Stomach (tissue), 9 donors: ENCODE data around the gene MAP3K5. TPM values are rescaled to one million over a fixed set of nuclear protein-coding genes. Genes with fewer than 3 reads are reported as not detected.

Source experiments
- DNase-seq, 2 donors: peaks; one replicate each; pipeline versions ENCODE4 v3.0.0 to v3.0.0-alpha.2; 2013 to 2019
- H3K27ac ChIP-seq, 5 donors: fragments of 200-600 bp in 4 of 5; sonication (generic) in 4 of 5; one replicate each; pipeline ENCODE4 v1.5.1; 2013 to 2019; ENCODE audit warnings: mild to moderate bottlenecking in 1 of 5, moderate library complexity in 1 of 5
- H3K27me3 ChIP-seq, 3 donors: fragments of 200-600 bp; sonication (generic); one replicate each; pipeline ENCODE4 v1.5.1; 2017 to 2019; ENCODE audit warnings: mixed run types in 1 of 3
- H3K36me3 ChIP-seq, 4 donors: fragments of 200-600 bp; sonication (generic); 1 replicate in 3 of 4; 2 replicates in 1 of 4; pipeline ENCODE4 v1.5.1; 2016 to 2019
- H3K4me1 ChIP-seq, 4 donors: fragments of 200-600 bp; sonication (generic); one replicate each; pipeline ENCODE4 v1.5.1; 2016 to 2019
- H3K4me3 ChIP-seq, 4 donors: fragments of 200-600 bp; sonication (generic) in 3 of 4; one replicate each; pipeline ENCODE4 v1.5.1; 2016 to 2019; ENCODE audit warnings: mild to moderate bottlenecking in 1 of 4
- H3K9me3 ChIP-seq, 4 donors: fragments of 200-600 bp; sonication (generic); one replicate each; pipeline ENCODE4 v1.5.1; 2016 to 2019
- EP300 ChIP-seq: sonication (generic); formaldehyde crosslinking; IDR thresholded peaks from one replicate; pipeline ENCODE4 v1.6.1; 2017; ENCODE audit warnings: antibody characterized with exemption
- POLR2A ChIP-seq, 4 donors: fragments of 450-650 bp; IDR thresholded peaks; one replicate each; pipeline ENCODE4 v1.6.1; 2016; ENCODE audit warnings: antibody characterized with exemption in 4 of 4, control low read depth in 2 of 4, mild to moderate bottlenecking in 1 of 4, moderate library complexity in 1 of 4
- POLR2AphosphoS5 ChIP-seq, 3 donors: sonication (generic); formaldehyde crosslinking; IDR thresholded peaks; one replicate each; pipeline ENCODE4 v1.6.1; 2016; ENCODE audit warnings: antibody characterized with exemption in 3 of 3
- WGBS, 5 donors: extraction: QIAGEN DNeasy Blood & Tissue Kit in 3 of 5; methylation state at CpG; one replicate each; pipeline versions ENCODE4 v1.1.5 to v1.1.7; 2013 to 2018; 5-methylcytosine and 5-hydroxymethylcytosine counted together
- intact Hi-C: fragments of 100-400 bp; cut with DNase I; formaldehyde crosslinking; loops from one replicate; pipeline ENCODE4 v1.15.1; 2023; ENCODE audit warnings: low total_unique reads
- polyA plus RNA-seq, 3 donors: library from polyadenylated mRNA; stranded (reverse); fragments of 200-250 nt; gene quantifications; one replicate each; pipeline ENCODE4 v1.2.3, GENCODE V29; 2013
- total RNA-seq, 5 donors: library from RNA; depleted of rRNA; stranded (reverse); fragments of >200 nt; gene quantifications; one replicate each; pipeline versions ENCODE4 v1.1.0 to v1.2.3, GENCODE V29; 2014 to 2016
- TF ChIP-seq, protein P1 (sequence below), 7 experiments: fragments of 450-650 bp in 4 of 7; fragments of 200-600 bp in 3 of 7; sonication (generic) in 3 of 7; IDR thresholded peaks; one replicate each; pipeline ENCODE4 v1.5.1; 2016 to 2019; ENCODE audit warnings: antibody characterized with exemption in 7 of 7, control low read depth in 2 of 7, mild to moderate bottlenecking in 1 of 7
- donor health status: healthy with polysubstance abuse.
- donor health status: Bipolar disorder and iron deficiency.
- donor health status: healthy.

Gene MAP3K5
- total and polyA plus RNA-seq, 8 donors, result 4.9 to 40.3 (median 23.6) TPM

DNA sequence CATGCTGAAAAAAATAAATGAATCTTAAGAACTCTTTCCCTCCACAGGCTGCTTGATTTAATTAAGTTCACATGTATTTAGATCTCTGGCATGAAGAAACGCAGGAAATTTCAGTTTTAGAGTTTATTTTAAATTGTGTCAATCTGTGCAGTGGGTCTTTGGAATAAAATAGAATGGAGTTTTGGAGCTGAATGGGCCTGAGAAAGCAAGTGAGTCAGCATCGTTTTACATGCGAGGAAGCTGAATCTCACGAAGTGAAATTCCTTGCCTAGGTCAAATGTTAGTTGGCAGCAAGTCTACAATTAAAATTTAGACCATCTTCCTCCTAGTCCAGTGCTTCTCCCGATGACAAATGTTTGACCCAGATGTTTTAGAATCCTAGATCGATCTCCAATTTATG is 264.4 kb downstream of the MAP3K5 start:
- no peak for TF ChIP-seq POLR2AphosphoS5 (IDR thresholded peaks at IDR 0.05)
- TF ChIP-seq, protein P1, sequence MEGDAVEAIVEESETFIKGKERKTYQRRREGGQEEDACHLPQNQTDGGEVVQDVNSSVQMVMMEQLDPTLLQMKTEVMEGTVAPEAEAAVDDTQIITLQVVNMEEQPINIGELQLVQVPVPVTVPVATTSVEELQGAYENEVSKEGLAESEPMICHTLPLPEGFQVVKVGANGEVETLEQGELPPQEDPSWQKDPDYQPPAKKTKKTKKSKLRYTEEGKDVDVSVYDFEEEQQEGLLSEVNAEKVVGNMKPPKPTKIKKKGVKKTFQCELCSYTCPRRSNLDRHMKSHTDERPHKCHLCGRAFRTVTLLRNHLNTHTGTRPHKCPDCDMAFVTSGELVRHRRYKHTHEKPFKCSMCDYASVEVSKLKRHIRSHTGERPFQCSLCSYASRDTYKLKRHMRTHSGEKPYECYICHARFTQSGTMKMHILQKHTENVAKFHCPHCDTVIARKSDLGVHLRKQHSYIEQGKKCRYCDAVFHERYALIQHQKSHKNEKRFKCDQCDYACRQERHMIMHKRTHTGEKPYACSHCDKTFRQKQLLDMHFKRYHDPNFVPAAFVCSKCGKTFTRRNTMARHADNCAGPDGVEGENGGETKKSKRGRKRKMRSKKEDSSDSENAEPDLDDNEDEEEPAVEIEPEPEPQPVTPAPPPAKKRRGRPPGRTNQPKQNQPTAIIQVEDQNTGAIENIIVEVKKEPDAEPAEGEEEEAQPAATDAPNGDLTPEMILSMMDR (IDR thresholded peaks at IDR 0.05), result no peak
- no peak for TF ChIP-seq EP300
- no peak for TF ChIP-seq POLR2A (IDR thresholded peaks at IDR 0.05)
- Histone ChIP-seq H3K27me3 (no peaks in the 10 kb centered on the region), H3K4me3 (no peak overlapping the region), H3K36me3 (no peaks in the 10 kb centered on the region), H3K9me3 (no peaks in the 10 kb centered on the region), H3K4me1 (peaks cover 0 to 31% (median 13%) of the 10 kb centered on the region in 4 donors), H3K27ac (no peak overlapping the region)
- intact Hi-C loops, result no loop called here
- no peak for DNase-seq
- WGBS, 5 donors, result 69 to 80% (median 79%) methylated on average over 6 of the region's 6 CpGs

GRCh38 chr6:136526937-136527336 is 265.3 kb downstream of the MAP3K5 start:
- peaks cover 0 to 31% (median 13%) of the 10 kb centered on the region in 4 donors for H3K4me1 ChIP-seq
- no peaks in the 10 kb centered on the region for H3K36me3 ChIP-seq
- no peak overlapping the region for H3K27ac ChIP-seq
- no peak overlapping the region for H3K4me3 ChIP-seq
- TF ChIP-seq, protein P1 (IDR thresholded peaks at IDR 0.05), result no peak
- TF ChIP-seq POLR2A (IDR thresholded peaks at IDR 0.05), result no peak
- TF ChIP-seq POLR2AphosphoS5 (IDR thresholded peaks at IDR 0.05), result no peak
- no peak for TF ChIP-seq EP300
- H3K27me3 ChIP-seq, result no peaks in the 10 kb centered on the region
- DNase-seq, result no peak
- no peaks in the 10 kb centered on the region for H3K9me3 ChIP-seq
- intact Hi-C loops, result no loop called here
- WGBS, 5 donors, result 52 to 63% (median 57%) methylated on average over 4 of the region's 4 CpGs

DNA sequence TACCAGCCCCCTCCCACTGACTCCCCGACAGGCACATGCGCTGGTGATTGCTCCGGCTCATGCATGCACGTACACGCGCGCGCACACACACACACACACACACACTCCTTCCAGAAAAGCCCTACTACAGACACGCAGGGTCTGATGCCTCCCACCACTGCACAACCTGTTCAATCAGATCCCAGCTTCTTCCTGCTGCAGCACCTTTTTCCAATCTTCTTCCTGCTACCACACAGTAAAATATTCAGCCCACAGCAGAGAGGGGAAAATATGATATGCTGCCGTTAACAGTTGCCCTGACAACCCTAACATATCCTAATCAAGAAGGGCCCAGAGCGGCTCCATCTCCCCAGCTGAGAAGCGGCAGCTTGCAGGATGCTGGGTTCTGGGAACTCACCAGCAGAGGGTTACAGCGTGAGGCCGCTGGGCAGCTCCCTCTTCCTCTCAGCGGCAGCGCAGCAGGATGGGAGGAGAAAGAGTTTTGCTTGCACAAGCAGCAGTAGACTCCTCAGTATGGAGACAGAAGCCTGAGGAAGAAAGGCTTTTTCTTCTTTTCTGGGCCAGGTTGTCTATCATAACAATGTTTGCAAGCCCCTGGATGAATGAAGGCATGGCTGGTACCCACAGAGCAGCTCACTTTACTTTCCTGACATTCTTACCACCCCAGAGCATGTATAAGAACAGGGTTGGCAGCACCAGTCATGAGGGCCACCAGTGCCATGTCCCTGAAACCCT is 265.9 kb downstream of the MAP3K5 start:
- Histone ChIP-seq H3K9me3 (no peaks in the 10 kb centered on the region), H3K27ac (no peak overlapping the region), H3K27me3 (no peaks in the 10 kb centered on the region), H3K4me3 (no peak overlapping the region), H3K4me1 (peaks cover 0 to 31% (median 13%) of the 10 kb centered on the region in 4 donors), H3K36me3 (no peaks in the 10 kb centered on the region)
- 24 to 46% (median 29%) methylated on average over 16 of the region's 16 CpGs for WGBS, 5 donors
- TF ChIP-seq, protein P1 (IDR thresholded peaks at IDR 0.05), result peak in 2 of 7 experiments; percentile 3 to 12
- TF ChIP-seq POLR2AphosphoS5 (IDR thresholded peaks at IDR 0.05), result no peak
- DNase-seq, result peak; percentile 46 to 83
- intact Hi-C loops, result no loop called here

- no peak for TF ChIP-seq POLR2AphosphoS5 (IDR thresholded peaks at IDR 0.05)
- no peak for TF ChIP-seq POLR2A (IDR thresholded peaks at IDR 0.05)
- no peak for TF ChIP-seq EP300
- TF ChIP-seq, protein P1 (IDR thresholded peaks at IDR 0.05), result no peak
- Histone ChIP-seq H3K36me3 (no peaks in the 10 kb centered on the region), H3K27ac (no peak overlapping the region), H3K27me3 (no peaks in the 10 kb centered on the region), H3K4me3 (no peak overlapping the region), H3K4me1 (peaks cover 0 to 31% (median 13%) of the 10 kb centered on the region in 4 donors), H3K9me3 (no peaks in the 10 kb centered on the region)
- intact Hi-C loops, result no loop called here
- WGBS, 5 donors, result 44 to 65% (median 53%) methylated on average over 8 of the region's 8 CpGs
- no peak for DNase-seq
These were observed 266.6 kb downstream of the MAP3K5 start for GRCh38 chr6:136525586-136526195.
